K562 (cell line): ENCODE data around the gene FAM169A. TPM values are rescaled to one million over a fixed set of nuclear protein-coding genes. Genes with fewer than 3 reads are reported as not detected.

ENCODE experiments used
- ATAC-seq: fragments of 200-7000 bp; cut with Tn5 transposase; 3 replicates; pipeline ENCODE4 v1.9.1; 2020; ENCODE audit warnings: moderate library complexity
- BruUV-seq: library from RNA; stranded (reverse); fragments of 400-500 nt; replicated peaks from 2 replicates; lab custom pipeline; 2021; lab: Mats Ljungman, UMichigan
- CTCF ChIA-PET: fragments of 300-600 bp; formaldehyde crosslinking; extraction: SDS; loops from one replicate; lab custom pipeline; 2021; ENCODE audit warnings: low intra/inter-chr PET ratio; lab: Yijun Ruan, JAX
- POLR2A ChIA-PET: fragments of 300-600, 350-650 bp; sonication (Branson Sonifier 250); formaldehyde crosslinking; extraction: SDS; loops from one replicate; lab custom pipeline; 2021; ENCODE audit warnings: antibody characterized with exemption, inconsistent platforms; lab: Yijun Ruan, JAX
- DNase-seq, 4 experiments: peaks; one replicate each; pipeline versions ENCODE4 v3.0.0 to v3.0.0-alpha.2; 2011 to 2018; ENCODE audit warnings: low spot score in 3 of 4, mixed read lengths in 3 of 4; ENCODE audit errors: extremely low read depth in 1 of 4
- FAIRE-seq: peaks from 2 replicates; lab custom pipeline; 2011; peaks lifted over from hg19 to GRCh38; lab: Jason Lieb, UNC
- H2AFZ ChIP-seq: 2 replicates; pipeline ENCODE4 v1.6.0; 2011; ENCODE audit warnings: low read depth, low read length, control low read depth, inconsistent platforms
- H3K27ac ChIP-seq: fragments of 200-600 bp; 3 replicates; pipeline ENCODE4 v1.8.0; 2011; ENCODE audit warnings: low read depth, mild to moderate bottlenecking, control low read depth, inconsistent platforms, low read length, moderate library complexity, mixed read lengths; ENCODE audit errors: extremely low read depth
- H3K27me3 ChIP-seq, 2 experiments: fragments of 300-600 bp in 1 of 2; 2 replicates in 1 of 2; 3 replicates in 1 of 2; pipeline versions ENCODE4 v1.6.0 to v1.8.0; 2011; ENCODE audit warnings: inconsistent platforms in 2 of 2, low read length in 2 of 2, mild to moderate bottlenecking in 1 of 2, mixed read lengths in 1 of 2, moderate library complexity in 1 of 2; ENCODE audit not compliant: control insufficient read depth in 2 of 2, insufficient read depth in 2 of 2
- H3K36me3 ChIP-seq: fragments of 300-600 bp; 3 replicates; pipeline ENCODE4 v1.8.0; 2011; ENCODE audit warnings: mild to moderate bottlenecking, low read length, inconsistent platforms; ENCODE audit not compliant: control insufficient read depth, insufficient read depth
- H3K4me1 ChIP-seq, 2 experiments: fragments of 200-600 bp in 1 of 2; replicated peaks in 1 of 2; 2 replicates in 1 of 2; 3 replicates in 1 of 2; pipeline versions ENCODE4 v1.5.1 to v1.8.0; 2011; ENCODE audit warnings: inconsistent platforms in 2 of 2, low read length in 2 of 2, mild to moderate bottlenecking in 1 of 2, mixed read lengths in 1 of 2, moderate library complexity in 1 of 2; ENCODE audit not compliant: control insufficient read depth in 2 of 2, insufficient read depth in 2 of 2
- H3K4me2 ChIP-seq: 2 replicates; pipeline ENCODE4 v1.6.1; 2011; ENCODE audit warnings: low read length, control low read depth, inconsistent platforms, mixed read lengths; ENCODE audit not compliant: insufficient read depth
- H3K4me3 ChIP-seq: fragments of 200-600 bp; sonication (generic), shearing (Covaris generic); 2 replicates; pipeline ENCODE4 v1.5.1; 2016; ENCODE audit warnings: control low read depth, inconsistent platforms
- H3K79me2 ChIP-seq: fragments of 200-600 bp; 3 replicates; pipeline ENCODE4 v1.8.0; 2011; ENCODE audit warnings: low read length, inconsistent platforms; ENCODE audit not compliant: control insufficient read depth, insufficient read depth
- H3K9ac ChIP-seq, 2 experiments: 2 replicates each; pipeline versions ENCODE4 v1.6.0 to v1.6.1; 2011; ENCODE audit warnings: low read depth in 2 of 2, low read length in 2 of 2, control low read depth in 1 of 2, inconsistent platforms in 1 of 2, mild to moderate bottlenecking in 1 of 2, mixed read lengths in 1 of 2; ENCODE audit not compliant: insufficient read depth in 1 of 2
- H3K9me1 ChIP-seq: one replicate; pipeline ENCODE4 v1.6.0; 2011; ENCODE audit warnings: inconsistent platforms, mild to moderate bottlenecking, low read length, moderate library complexity; ENCODE audit not compliant: control insufficient read depth, insufficient read depth
- H3K9me3 ChIP-seq: replicated peaks from 2 replicates; pipeline ENCODE4 v1.5.1; 2011; ENCODE audit warnings: low read depth, low read length, inconsistent platforms; ENCODE audit not compliant: control insufficient read depth, insufficient read depth
- H4K20me1 ChIP-seq: replicated peaks from 2 replicates; pipeline ENCODE4 v1.6.1; 2011; ENCODE audit warnings: low read length, inconsistent platforms, mixed read lengths; ENCODE audit not compliant: control insufficient read depth, insufficient read depth
- CHD4 ChIP-seq: fragments of 200-600 bp; sonication (generic); IDR thresholded peaks from 3 replicates; pipeline ENCODE4 v1.6.1; 2012; ENCODE audit warnings: low read depth, mild to moderate bottlenecking, mixed read lengths, low read length, inconsistent platforms; ENCODE audit not compliant: insufficient read depth, insufficient replicate concordance, poor library complexity, severe bottlenecking
- COPS2 ChIP-seq: fragments of 450-650 bp; conservative IDR thresholded peaks from 2 replicates; pipeline ENCODE4 v1.6.1; 2016; ENCODE audit warnings: mild to moderate bottlenecking, moderate library complexity
- ETV1 ChIP-seq: fragments of 450-650 bp; conservative IDR thresholded peaks from 2 replicates; pipeline ENCODE4 v1.6.1; 2016; ENCODE audit warnings: missing genetic modification characterization, control low read depth, low read depth, missing compliant biosample characterization
- HDAC1 ChIP-seq, 2 experiments: fragments of 450-650 bp; IDR thresholded peaks; 2 replicates each; pipeline ENCODE4 v1.6.1; 2016 to 2017; ENCODE audit warnings: inconsistent platforms in 1 of 2, mild to moderate bottlenecking in 1 of 2, moderate library complexity in 1 of 2
- HNRNPH1 ChIP-seq: fragments of 200-400 bp; formaldehyde crosslinking; optimal IDR thresholded peaks from 2 replicates; pipeline ENCODE3; 2017; ENCODE audit warnings: low read depth, mild to moderate bottlenecking, low read length, moderate library complexity
- ILF3 ChIP-seq: fragments of 450-650 bp; IDR thresholded peaks from 2 replicates; pipeline ENCODE4 v1.6.1; 2018; ENCODE audit warnings: antibody characterized with exemption, mild to moderate bottlenecking, moderate library complexity, borderline replicate concordance
- NELFE ChIP-seq: IDR thresholded peaks from 2 replicates; pipeline ENCODE4 v1.6.1; 2011; ENCODE audit warnings: mild to moderate bottlenecking; ENCODE audit not compliant: insufficient read depth, insufficient read length
- SLC30A9 ChIP-seq: fragments of 250-450 bp; sonication (Bioruptor Pico); IDR thresholded peaks from 2 replicates; pipeline ENCODE4 v1.8.0; 2022; ENCODE audit warnings: mild to moderate bottlenecking, moderate library complexity
- TAF9B ChIP-seq: fragments of 450-650 bp; IDR thresholded peaks from 2 replicates; pipeline ENCODE4 v1.6.1; 2018; ENCODE audit warnings: mild to moderate bottlenecking; ENCODE audit not compliant: partially characterized antibody
- ZNF253 ChIP-seq: fragments of 250-450 bp; sonication (Bioruptor Pico); conservative IDR thresholded peaks from 2 replicates; pipeline ENCODE4 v1.6.1; 2021; ENCODE audit warnings: mild to moderate bottlenecking
- whole genome bisulfite sequencing: fragments of 100-300 bp; shearing (Covaris generic); methylation state at CpG from one replicate; pipeline ENCODE4 v1.1.6; 2016; ENCODE audit warnings: low coverage, mixed read lengths; ENCODE audit not compliant: insufficient coverage; ENCODE audit errors: missing lambda C conversion rate; 5-methylcytosine and 5-hydroxymethylcytosine counted together
- in situ Hi-C: fragments of 300-500 bp; cut with MboI; formaldehyde crosslinking; loops from 4 replicates; pipeline ENCODE4 v1.15.0; 2018; ENCODE audit warnings: inconsistent platforms, mixed read lengths
- intact Hi-C: fragments of 100-400 bp; cut with micrococcal nuclease; formaldehyde crosslinking; loops from 2 replicates; pipeline ENCODE4 v1.14.2; 2022
- polyA plus RNA-seq, 8 experiments: library from polyadenylated mRNA; depleted of rRNA in 4 of 8; stranded (reverse) in 5 of 8; unstranded in 3 of 8; fragments of >200 nt; fragmentation: Nextera tagmentation in 2 of 8; fragmentation: Illumina TruSeq in 1 of 8; extraction: Ambion mirVana in 2 of 8; extraction: Trizol in 1 of 8; gene quantifications; 2 replicates each; pipeline versions ENCODE4 v1.2.1 to v1.2.3, GENCODE V29; 2011 to 2014; ENCODE audit warnings: inconsistent platforms in 1 of 8, missing spikeins in 1 of 8
- total RNA-seq, 7 experiments: library from RNA; depleted of rRNA in 6 of 7; stranded (reverse); fragments of >200 nt in 6 of 7; fragmentation: Illumina TruSeq in 2 of 7; extraction: Trizol in 2 of 7; gene quantifications; 2 replicates each; pipeline versions ENCODE4 v1.2.1 to v1.2.3, GENCODE V29; 2011 to 2021; ENCODE audit warnings: low replicate concordance in 1 of 7
- TF ChIP-seq, protein P1 (sequence below): fragments of 250-450 bp; sonication (Bioruptor Pico); IDR thresholded peaks from 2 replicates; pipeline ENCODE4 v1.9.0; 2021; ENCODE audit warnings: mild to moderate bottlenecking, inconsistent platforms

FAM169A gene
- total and polyA plus RNA-seq, 9 of the 15 experiments (the other 6 are each of a cell fraction or from before 2014, with no cell fraction given) = 0.01 to 0.04 TPM; not detected in 7

DNA sequence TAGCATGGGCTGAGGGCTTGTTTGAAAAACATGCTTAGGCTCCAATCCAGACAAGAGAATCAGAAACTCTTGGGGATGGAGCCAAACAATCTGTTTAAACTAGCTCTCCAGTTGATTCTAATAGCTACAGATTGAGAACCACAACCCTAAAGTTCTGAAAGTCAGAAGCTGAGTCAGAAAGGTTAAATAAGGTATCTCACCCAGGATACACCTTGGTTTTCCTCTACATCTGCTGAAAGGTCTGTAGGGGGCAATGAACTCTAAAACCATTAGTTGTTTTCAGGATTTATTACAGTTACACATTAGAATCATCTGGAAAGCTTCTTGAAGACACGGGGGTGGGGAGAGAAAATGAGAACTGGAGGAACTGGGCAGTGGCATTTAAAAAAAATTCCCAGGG, 104.9 kb downstream of the FAM169A start:
- Histone ChIP-seq H3K9me1 (no peaks in the 10 kb centered on the region), H3K9ac (no peak overlapping the region), H2AFZ (no peak overlapping the region), H3K27ac (no peak overlapping the region), H3K79me2 (peaks cover 26% of the 10 kb centered on the region), H3K4me1 (peaks cover 4 to 12% of the 10 kb centered on the region in 2 experiments; a peak in 3 of 5 replicates), H3K4me2 (no peak overlapping the region), H3K9me3 (no peaks in the 10 kb centered on the region), H3K4me3 (no peak overlapping the region), H4K20me1 (no peaks in the 10 kb centered on the region), H3K36me3 (peaks cover 83% of the 10 kb centered on the region), H3K27me3 (no peaks in the 10 kb centered on the region)
- in situ Hi-C loops = no loop called here
- ATAC-seq (no peak), DNase-seq (no peak), FAIRE-seq (no peak)
- intact Hi-C loops = no loop called here
- 88% methylated on average over 1 of the region's 1 CpG for WGBS
- no TSS peak for BruUV-seq
- CTCF ChIA-PET = no interaction called here
- POLR2A ChIA-PET = interaction anchor here (0.8 kb wide), 1 partner anchor 10 kb away, joined by 3 read pairs; no protein-coding TSS in a partner anchor
- TF ChIP-seq NELFE (no peak), HNRNPH1 (no peak), COPS2 (no peak), ZNF253 (CRISPR knock-in tag) (no peak), CHD4 (no peak), HDAC1 (IDR thresholded peaks at IDR 0.05) (no peak), ILF3 (no peak), TAF9B (no peak), ETV1 (no peak), SLC30A9 (CRISPR knock-in tag) (no peak)
- TF ChIP-seq, protein P1, sequence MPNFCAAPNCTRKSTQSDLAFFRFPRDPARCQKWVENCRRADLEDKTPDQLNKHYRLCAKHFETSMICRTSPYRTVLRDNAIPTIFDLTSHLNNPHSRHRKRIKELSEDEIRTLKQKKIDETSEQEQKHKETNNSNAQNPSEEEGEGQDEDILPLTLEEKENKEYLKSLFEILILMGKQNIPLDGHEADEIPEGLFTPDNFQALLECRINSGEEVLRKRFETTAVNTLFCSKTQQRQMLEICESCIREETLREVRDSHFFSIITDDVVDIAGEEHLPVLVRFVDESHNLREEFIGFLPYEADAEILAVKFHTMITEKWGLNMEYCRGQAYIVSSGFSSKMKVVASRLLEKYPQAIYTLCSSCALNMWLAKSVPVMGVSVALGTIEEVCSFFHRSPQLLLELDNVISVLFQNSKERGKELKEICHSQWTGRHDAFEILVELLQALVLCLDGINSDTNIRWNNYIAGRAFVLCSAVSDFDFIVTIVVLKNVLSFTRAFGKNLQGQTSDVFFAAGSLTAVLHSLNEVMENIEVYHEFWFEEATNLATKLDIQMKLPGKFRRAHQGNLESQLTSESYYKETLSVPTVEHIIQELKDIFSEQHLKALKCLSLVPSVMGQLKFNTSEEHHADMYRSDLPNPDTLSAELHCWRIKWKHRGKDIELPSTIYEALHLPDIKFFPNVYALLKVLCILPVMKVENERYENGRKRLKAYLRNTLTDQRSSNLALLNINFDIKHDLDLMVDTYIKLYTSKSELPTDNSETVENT = no peak
